ENCODE results near the gene CDC42BPG.

DNA sequence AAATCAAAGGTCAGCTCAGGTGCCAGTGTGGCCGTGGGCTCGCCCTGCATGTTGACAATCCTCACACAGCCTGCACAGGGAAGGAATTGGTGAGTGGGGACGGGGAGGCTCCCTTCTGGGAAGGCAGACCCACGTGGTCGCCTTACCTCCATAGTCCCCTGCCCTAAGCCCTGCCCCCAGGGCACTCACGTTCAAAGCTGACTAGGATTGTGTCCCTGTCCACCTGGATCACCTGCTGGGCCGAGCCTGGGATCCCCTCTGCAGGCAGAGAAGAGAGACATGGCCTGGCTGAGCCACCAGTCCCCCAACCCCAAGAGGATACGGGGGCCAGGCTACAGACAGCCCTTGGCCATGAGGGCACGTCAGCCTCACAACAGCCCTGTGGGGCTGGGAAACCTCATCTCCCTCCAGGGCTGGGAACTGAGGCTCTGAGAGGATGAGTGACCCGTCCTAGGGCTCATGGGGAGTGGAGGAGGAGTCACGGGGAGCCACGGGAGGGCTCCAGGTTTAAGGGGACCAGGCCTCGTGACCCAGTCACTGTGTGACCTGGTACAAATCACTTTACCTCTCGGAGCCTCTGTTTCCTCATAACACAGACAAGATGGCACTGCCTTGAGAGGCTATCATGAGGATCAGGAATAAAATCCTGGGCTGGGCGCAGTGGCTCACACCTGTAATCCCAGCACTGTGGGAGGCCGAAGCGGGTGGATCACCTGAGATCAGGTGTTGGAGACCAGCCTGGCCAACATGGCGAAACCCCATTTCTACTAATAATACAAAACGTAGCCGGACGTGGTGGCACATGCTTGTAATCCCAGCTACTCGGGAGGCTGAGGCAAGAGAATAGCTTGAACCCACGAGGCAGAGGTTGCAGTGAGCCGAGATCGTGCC, 54.0 kb downstream of the CDC42BPG start:
- TF ChIP-seq CTCF (IDR thresholded peaks at IDR 0.05) (no peak), TCF7L2 (IDR thresholded peaks at IDR 0.05; ENCODE audit: low read depth, low read length) (no peak)
- TF ChIP-seq, protein P1, sequence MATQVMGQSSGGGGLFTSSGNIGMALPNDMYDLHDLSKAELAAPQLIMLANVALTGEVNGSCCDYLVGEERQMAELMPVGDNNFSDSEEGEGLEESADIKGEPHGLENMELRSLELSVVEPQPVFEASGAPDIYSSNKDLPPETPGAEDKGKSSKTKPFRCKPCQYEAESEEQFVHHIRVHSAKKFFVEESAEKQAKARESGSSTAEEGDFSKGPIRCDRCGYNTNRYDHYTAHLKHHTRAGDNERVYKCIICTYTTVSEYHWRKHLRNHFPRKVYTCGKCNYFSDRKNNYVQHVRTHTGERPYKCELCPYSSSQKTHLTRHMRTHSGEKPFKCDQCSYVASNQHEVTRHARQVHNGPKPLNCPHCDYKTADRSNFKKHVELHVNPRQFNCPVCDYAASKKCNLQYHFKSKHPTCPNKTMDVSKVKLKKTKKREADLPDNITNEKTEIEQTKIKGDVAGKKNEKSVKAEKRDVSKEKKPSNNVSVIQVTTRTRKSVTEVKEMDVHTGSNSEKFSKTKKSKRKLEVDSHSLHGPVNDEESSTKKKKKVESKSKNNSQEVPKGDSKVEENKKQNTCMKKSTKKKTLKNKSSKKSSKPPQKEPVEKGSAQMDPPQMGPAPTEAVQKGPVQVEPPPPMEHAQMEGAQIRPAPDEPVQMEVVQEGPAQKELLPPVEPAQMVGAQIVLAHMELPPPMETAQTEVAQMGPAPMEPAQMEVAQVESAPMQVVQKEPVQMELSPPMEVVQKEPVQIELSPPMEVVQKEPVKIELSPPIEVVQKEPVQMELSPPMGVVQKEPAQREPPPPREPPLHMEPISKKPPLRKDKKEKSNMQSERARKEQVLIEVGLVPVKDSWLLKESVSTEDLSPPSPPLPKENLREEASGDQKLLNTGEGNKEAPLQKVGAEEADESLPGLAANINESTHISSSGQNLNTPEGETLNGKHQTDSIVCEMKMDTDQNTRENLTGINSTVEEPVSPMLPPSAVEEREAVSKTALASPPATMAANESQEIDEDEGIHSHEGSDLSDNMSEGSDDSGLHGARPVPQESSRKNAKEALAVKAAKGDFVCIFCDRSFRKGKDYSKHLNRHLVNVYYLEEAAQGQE (IDR thresholded peaks at IDR 0.05; ENCODE audit: insufficient read depth in 1 of 2, low read depth in 2 of 2, low read length in 1 of 2), result no peak
